ENCODE data around the gene HJV. TPM values are rescaled to one million over a fixed set of nuclear protein-coding genes. Genes with fewer than 3 reads are reported as not detected.

The HJV gene
- total and polyA plus RNA-seq, 2 of the 13 experiments (the other 11 are each of a cell fraction or from before 2014, with no cell fraction given) = 0.18 TPM; not detected in 1

DNA sequence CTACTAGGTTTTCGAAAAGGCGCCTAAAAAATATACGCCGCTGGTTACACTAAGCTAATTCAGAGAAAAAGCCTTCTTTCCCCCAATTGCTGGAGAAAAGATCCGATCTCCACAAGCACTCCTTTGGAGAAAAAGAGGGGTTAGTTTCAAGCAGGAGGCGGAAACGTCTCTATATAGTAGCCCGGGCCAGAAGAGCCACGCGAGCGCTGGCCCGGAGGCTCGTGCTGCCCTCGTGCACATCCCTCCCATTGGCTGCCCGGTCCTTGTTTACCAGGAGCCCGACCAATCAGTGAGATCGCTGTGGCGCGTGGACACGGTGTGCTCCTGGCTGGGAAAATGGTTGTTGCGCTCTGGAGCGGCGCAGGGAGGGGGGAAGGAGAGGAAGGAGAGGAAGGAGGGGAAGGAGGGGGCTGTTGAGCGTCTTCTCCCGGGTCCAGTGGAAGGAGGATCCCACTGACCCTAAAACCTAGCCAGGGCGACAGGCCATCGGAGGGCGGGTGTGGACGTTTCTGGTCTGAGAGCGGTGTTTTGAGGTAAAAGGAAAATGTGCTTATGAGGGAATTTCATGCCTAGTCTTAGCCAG is 25.0 kb downstream of the HJV start, which contains the start of gene TXNIP (continued):
- TF ChIP-seq, protein P1, sequence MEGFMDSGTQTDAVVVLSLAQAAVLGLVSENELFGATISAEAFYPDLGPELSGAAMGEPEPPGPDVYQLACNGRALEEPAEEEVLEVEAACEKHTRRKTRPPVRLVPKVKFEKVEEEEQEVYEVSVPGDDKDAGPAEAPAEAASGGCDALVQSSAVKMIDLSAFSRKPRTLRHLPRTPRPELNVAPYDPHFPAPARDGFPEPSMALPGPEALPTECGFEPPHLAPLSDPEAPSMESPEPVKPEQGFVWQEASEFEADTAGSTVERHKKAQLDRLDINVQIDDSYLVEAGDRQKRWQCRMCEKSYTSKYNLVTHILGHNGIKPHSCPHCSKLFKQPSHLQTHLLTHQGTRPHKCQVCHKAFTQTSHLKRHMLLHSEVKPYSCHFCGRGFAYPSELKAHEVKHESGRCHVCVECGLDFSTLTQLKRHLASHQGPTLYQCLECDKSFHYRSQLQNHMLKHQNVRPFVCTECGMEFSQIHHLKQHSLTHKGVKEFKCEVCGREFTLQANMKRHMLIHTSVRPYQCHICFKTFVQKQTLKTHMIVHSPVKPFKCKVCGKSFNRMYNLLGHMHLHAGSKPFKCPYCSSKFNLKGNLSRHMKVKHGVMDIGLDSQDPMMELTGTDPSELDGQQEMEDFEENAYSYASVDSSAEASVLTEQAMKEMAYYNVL (CRISPR knock-in tag; IDR thresholded peaks at IDR 0.05; ENCODE audit: borderline replicate concordance) = peak; percentile 86; the same call in 1 of the 2 replicates
- no peak for TF ChIP-seq ATAD3A (CRISPR knock-in tag; IDR thresholded peaks at IDR 0.05)
- no peak for TF ChIP-seq ZNF367 (CRISPR knock-in tag; IDR thresholded peaks at IDR 0.05; ENCODE audit: borderline replicate concordance)
- TF ChIP-seq KDM3A (CRISPR knock-in tag; IDR thresholded peaks at IDR 0.05; ENCODE audit: low read depth) = peak; percentile 96; the same call in 1 of the 2 replicates
- TF ChIP-seq WIZ (CRISPR knock-in tag; IDR thresholded peaks at IDR 0.05) = no peak
- 0 out of 2 replicates have a peak, but pooled peaks have one; percentile 50 for TF ChIP-seq ZNF570 (CRISPR knock-in tag; IDR thresholded peaks at IDR 0.05; ENCODE audit: borderline replicate concordance)
- TF ChIP-seq ZNF619 (CRISPR knock-in tag; IDR thresholded peaks at IDR 0.05) = no peak; the same call in 1 of the 2 replicates
- peak; percentile 81 for TF ChIP-seq THAP11 (CRISPR knock-in tag; IDR thresholded peaks at IDR 0.05)
- peak; percentile 89 for TF ChIP-seq PHF5A (CRISPR knock-in tag; IDR thresholded peaks at IDR 0.05; ENCODE audit: low read depth, unreplicated experiment)
- TF ChIP-seq ATRX (CRISPR knock-in tag; IDR thresholded peaks at IDR 0.05; ENCODE audit: borderline replicate concordance) = no peak
- no peak for TF ChIP-seq SNAI1 (CRISPR knock-in tag; IDR thresholded peaks at IDR 0.05; ENCODE audit: borderline replicate concordance)
- TF ChIP-seq, protein P2, sequence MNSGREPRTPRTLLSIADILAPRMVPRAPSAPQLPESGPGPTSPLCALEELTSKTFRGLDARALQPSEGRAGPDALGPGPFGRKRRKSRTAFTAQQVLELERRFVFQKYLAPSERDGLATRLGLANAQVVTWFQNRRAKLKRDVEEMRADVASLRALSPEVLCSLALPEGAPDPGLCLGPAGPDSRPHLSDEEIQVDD (CRISPR knock-in tag; IDR thresholded peaks at IDR 0.05; ENCODE audit: borderline replicate concordance) = peak; percentile 74; the same call in 1 of the 2 replicates
- peak; percentile 83; the same call in 1 of the 2 replicates for TF ChIP-seq KDM5B (CRISPR knock-in tag; IDR thresholded peaks at IDR 0.05; ENCODE audit: borderline replicate concordance)
- TF ChIP-seq ZNF160 (CRISPR knock-in tag; IDR thresholded peaks at IDR 0.05) = no peak; the same call in 1 of the 2 replicates
- TF ChIP-seq MLLT10 (CRISPR knock-in tag; IDR thresholded peaks at IDR 0.05) = no peak
- TF ChIP-seq ZNF720 (CRISPR knock-in tag; IDR thresholded peaks at IDR 0.05) = no peak
- TF ChIP-seq ZNF616 (CRISPR knock-in tag; IDR thresholded peaks at IDR 0.05; ENCODE audit: low read depth) = peak; percentile 79; the same call in 1 of the 2 replicates
- TF ChIP-seq GABPB1 (CRISPR knock-in tag; IDR thresholded peaks at IDR 0.05) = peak; percentile 79
- TF ChIP-seq CHD2 (IDR thresholded peaks at IDR 0.05; ENCODE audit: low read depth, low read length) = peak; percentile 70
- 0 out of 2 replicates have a peak, but pooled peaks have one; percentile 44 for TF ChIP-seq REL (CRISPR knock-in tag; conservative IDR thresholded peaks at IDR 0.05)
- TF ChIP-seq ZNF33B (CRISPR knock-in tag; IDR thresholded peaks at IDR 0.05) = no peak
- peak; percentile 50; the same call in 1 of the 2 replicates for TF ChIP-seq HMG20B (CRISPR knock-in tag; conservative IDR thresholded peaks at IDR 0.05)
- 0 out of 2 replicates have a peak, but pooled peaks have one; percentile 67 for TF ChIP-seq ZNF572 (CRISPR knock-in tag; IDR thresholded peaks at IDR 0.05)
- TF ChIP-seq NFIC (IDR thresholded peaks at IDR 0.05; ENCODE audit: low read length) = peak; percentile 91
- no peak for TF ChIP-seq ETV6 (CRISPR knock-in tag; conservative IDR thresholded peaks at IDR 0.05)
- TF ChIP-seq POLR2A (IDR thresholded peaks at IDR 0.05; ENCODE audit: insufficient read depth in 1 of 2, low read depth in 2 of 2, low read length in 2 of 2) = peak; percentile 94 to 99
- TF ChIP-seq ARNT (IDR thresholded peaks at IDR 0.05) = no peak
- peak; percentile 89 for TF ChIP-seq YY1 (IDR thresholded peaks at IDR 0.05; ENCODE audit: insufficient read depth, insufficient replicate concordance, low read depth, low read length)
- TF ChIP-seq ZSCAN25 (CRISPR knock-in tag; IDR thresholded peaks at IDR 0.05) = peak; percentile 90
- TF ChIP-seq ZNF296 (CRISPR knock-in tag; conservative IDR thresholded peaks at IDR 0.05) = no peak
- TF ChIP-seq HMGA1 (CRISPR knock-in tag; conservative IDR thresholded peaks at IDR 0.05) = no peak
